Skin of body (tissue), 2 donors: ENCODE results near the gene BCL6B. TPM values are rescaled to one million over a fixed set of nuclear protein-coding genes. Genes with fewer than 3 reads are reported as not detected.
"Not testable (repeated sequence)": the region's sequence is repeated elsewhere in the genome, so short reads cannot be mapped to it uniquely, and the experiment has no call there.

Experiments used
- DNase-seq: peaks from one replicate; lab custom pipeline; 2025; lab: John Stamatoyannopoulos, UW
- total RNA-seq: library from RNA; depleted of rRNA; stranded (reverse); fragments of >200 nt; gene quantifications from one replicate; pipeline ENCODE4 v1.2.3, GENCODE V29; 2014

The BCL6B gene
- total RNA-seq, 1 donor from 2014 or later = 7.6 TPM

DNA sequence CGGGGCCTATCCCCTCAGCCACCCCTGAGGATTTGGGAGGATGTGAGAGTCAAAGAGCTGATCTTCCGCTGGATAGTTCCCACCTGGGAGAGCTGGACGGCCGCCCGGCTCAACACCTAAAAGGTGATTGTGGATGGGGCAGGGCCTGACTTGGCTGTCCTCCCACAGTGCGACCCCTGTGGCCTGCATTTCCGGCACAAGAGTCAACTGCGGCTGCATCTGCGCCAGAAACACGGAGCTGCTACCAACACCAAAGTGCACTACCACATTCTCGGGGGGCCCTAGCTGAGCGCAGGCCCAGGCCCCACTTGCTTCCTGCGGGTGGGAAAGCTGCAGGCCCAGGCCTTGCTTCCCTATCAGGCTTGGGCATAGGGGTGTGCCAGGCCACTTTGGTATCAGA is 4.5 kb downstream of the BCL6B start:
- no peak for DNase-seq

- no peak for DNase-seq
These were observed 6.2 kb downstream of the BCL6B start for GRCh38 chr17:7029096-7029495.

DNA sequence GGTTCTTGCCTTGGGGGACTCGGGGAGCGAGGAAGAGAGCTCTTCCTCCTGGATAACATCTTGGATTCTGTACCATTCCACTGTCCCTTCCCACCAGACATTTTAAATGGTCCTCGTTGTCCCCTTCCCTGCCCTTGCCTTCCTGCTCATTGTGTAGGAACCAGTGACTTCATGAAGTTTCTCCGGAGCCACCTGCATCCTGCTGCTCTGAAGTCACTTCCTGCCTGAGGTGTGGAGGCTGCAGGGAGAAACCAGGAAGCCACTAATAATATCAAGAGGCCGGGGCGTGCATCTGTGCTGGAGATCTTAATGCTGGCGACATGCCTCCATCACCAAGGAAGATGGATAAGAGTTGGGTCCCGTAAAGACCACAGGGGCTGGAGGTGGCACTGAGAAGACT is 6.8 kb downstream of the BCL6B start:
- no peak for DNase-seq

DNA sequence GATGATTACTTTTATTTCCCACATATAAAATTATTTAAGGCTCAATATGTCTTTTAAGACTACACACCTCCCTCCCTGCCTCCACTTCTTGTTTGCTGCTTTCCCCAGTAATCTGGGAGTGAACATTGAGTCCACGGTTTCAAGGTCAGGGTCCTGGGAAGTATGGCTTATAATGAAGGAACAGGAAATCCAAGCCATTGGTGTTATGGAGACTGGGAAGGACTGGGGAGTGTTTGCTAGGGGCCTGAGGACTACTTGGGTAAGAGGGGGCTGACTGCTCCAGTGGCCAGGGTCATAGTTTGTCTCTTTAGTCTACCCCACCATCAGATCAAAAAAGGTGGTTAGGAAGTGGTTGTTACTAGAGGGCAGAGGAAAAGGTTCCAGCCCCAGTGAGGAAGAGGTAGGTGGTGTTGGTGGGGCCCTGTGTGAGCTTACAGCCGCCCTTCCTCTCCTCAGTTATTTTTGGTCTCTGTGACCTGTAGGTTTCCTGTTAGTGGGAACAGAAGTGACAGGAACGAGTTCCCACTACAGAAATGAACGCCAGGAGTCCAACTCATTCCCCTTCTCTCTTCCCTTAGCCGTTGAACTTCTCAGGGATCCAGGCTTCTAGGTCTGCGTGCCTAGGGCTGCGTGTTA is 12.2 kb downstream of the BCL6B start:
- DNase-seq = no peak

DNA sequence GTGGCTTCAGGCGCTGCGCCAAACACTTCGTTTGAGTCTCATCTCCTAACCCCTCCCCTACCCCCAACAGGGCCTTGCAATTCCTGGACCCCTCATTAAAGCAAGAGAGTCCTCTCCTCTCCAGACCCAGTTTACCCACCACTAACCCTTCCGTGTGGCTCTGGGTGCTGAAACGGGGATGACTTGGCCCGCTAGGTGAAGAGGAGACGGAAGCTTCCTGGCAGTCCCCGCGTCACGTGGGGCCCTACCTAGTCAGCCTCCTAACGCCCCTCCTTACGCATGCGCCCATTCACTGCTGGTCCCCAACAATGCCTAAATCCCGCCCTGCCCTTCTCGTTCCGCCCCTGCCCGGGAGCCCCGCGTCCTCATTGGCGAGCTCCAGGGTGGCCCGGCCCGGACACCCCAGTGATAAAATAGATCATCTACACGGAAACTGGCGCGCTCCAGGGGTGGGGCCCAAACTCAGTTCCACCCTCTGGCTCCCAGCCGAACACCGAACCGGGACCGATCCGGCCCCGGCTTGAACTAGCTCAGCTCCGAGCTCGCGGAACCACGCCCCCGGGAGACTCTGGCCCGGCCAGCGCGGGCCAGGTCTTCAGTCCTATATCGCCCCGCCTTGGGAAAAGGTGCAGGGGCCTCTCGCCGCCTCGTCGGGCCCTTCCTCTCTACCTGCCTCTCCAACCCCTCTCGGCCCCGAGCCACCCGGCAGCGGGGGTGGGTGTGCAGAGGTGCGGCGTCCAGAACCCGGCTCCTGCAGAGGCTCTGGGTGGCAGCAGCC is 12.9 kb downstream of the BCL6B start, which contains the start of gene SLC16A13:
TSS of gene SLC16A13 (plus strand) at position 425 of the 778 bp plus-strand sequence. CDS start 368 bp downstream, outside the sequence.
- DNase-seq = peak; percentile 83

GRCh38 chr17:7038025-7038862 is 15.4 kb downstream of the BCL6B start:
- DNase-seq = no peak

DNA sequence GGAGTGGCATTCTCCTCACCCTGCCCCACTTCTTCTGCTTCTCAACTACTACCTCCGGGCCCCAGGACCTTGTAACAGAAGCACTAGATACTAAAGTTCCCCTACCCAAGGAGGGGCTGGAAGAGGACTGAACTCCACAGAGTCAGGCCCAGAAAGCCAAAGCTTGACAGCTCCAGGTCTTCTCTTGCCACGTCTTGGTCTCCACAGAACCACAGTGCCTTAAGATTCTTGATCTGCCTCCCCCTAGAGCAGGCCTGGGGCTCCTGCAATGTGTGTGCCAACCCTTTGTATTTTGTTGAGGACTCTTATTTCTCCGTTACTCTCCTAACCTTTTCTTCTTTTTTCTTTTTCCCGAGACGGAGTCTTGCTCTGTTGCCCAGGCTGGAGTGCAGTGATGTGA is 17.0 kb downstream of the BCL6B start:
- DNase-seq = no peak

DNA sequence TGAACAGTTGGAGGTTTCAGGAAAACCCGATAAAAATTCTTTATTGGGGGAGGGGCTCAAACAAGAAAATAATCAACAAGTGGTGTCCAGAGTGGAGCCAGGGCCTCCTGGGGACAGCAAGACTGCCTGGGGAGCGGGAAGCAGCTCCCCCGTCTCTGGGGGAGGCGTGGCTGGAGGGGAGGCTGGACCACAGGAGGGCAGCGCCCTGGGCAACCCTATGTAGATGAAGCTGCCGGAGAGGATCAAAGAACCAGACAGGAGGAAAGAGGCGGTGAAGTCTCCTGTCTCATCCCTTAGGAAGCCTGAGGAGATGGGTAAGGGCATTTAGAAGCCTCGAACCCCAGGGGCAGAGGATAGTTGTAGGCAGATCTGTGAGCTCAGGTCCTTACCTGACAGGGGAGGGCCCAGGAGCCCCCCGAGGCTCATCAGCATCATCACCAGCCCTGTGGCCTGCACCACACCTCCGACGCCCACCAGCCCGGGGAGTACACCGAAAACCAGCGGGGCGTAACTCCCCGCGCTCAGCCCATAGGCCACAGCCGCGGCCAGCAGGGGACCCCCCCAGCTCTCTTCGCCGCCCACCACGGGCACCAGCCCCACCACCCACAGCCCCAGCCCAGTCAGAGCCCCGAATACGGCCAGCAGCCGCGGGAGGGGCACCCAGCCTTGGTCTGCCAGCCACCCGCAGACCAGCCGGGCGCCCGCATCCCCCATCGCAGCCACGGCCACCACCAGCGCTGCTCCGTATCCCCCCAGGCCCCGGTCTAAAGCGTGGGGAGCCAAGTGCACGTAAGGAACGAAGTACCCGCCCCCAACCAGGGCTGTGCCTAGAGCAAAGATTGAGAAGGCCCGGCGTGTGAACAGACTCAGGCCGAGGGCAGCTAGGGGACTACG is 19.0 kb downstream of the BCL6B start:
- no peak for DNase-seq

- DNase-seq = no peak
These were observed 19.8 kb downstream of the BCL6B start for GRCh38 chr17:7042501-7043181.

DNA sequence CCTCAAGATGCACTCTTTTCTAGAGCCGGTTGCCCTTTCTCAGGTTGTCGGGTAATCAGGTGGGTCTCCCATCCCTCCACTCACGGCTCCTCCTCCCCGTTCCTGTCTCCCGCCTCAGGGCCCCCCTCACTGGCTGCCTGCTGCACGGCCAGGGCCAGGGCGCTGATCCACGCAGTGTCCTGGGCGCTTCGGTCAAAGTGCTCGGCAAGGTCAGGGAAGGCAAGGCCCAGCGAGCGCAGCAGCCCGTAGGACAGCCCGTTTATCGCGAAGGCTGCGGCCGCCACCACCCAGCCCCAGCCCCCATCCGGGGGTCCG is 20.3 kb downstream of the BCL6B start:
- no peak for DNase-seq

DNA sequence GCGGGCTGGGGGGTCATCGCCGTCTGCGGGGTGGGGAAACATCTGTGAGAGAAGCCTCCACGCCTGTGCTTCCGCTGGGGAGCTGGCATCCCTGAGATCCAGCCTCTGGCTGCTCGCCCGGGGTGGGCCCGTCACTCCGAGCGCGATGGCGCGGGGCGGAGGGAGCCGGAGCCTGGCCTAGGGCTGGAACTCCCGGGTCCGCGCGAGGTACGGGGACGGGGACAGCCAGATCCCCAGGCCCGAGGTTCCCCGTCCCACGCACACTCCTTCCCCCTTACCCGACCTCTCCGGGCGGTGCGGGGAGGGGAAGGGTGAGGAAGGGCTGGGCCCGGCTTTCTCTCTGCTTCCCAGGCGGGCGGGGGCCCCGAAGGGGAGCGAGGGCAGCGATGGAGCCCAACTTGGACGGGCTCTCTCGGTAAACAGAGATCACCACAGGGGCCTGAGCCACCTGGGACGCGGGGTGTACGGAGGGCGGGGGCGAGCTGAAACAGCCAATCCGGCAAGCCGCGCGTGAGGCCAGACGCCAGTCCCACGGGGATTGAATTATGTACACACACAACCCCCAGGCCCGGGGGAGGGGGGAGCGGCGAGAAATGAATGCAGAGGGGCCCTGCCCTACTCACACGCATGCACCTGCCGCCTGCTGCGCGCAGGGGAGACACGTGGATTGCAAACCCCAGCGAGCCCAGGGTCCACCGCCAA is 20.8 kb downstream of the BCL6B start, which contains the start of gene SLC16A11:
TSS of gene SLC16A11 (minus strand) at position 596 of the 702 bp plus-strand sequence. CDS start at position 17, 579 bp downstream.
- DNase-seq = no peak

- peak; percentile 70 for DNase-seq
These were observed 22.8 kb downstream of the BCL6B start for GRCh38 chr17:7045492-7046126.

GRCh38 chr17:7046127-7046724 is 23.4 kb downstream of the BCL6B start:
- DNase-seq = no peak

GRCh38 chr17:7046725-7047397 is 24.0 kb downstream of the BCL6B start:
- not testable (repeated sequence) for DNase-seq

- DNase-seq = no peak
These were observed 24.7 kb downstream of the BCL6B start for GRCh38 chr17:7047566-7047965.

DNA sequence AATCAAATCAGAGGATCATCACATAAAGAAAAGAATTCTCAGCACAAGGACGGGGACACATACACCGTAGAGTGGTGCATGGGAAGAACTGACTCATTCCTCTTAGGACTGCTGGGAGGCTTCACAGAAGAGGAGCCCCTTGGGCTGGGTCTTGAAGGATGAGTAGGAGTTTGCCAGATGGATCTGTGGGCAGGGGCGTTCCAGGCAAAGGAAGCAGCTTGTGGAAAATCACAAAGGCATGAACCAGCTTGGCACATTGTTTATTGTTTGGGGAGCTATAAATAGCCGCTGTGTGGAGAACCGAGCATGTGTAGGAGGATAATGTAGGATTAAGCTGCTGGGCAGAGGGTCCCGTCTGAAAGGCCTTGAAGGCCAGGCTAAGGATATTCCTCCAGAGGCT is 26.1 kb downstream of the BCL6B start:
- no peak for DNase-seq

DNA sequence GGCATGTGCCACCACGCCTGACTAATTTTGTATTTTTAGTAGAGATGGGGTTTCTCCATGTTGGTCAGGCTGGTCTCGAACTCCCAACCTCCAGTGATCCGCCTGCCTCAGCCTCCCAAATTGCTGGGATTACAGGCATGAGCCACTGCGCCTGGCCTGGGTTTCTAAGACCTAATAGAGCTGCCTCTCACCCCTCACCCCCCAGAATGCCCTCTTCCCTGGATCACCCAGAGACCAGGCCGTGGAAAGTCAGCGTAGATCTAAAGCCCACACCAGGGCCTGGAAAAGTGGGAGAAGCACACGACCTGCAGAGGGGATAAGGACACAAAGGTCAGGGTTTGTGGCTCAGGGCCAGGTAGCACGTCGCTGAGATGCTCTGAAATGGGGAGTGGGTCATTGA is 27.7 kb downstream of the BCL6B start:
- not testable (repeated sequence) for DNase-seq

- no peak for DNase-seq
These were observed 33.5 kb downstream of the BCL6B start for GRCh38 chr17:7056386-7056785.
